IMR-90 (cell line): ENCODE data around the gene BUB1B. TPM values are rescaled to one million over a fixed set of nuclear protein-coding genes. Genes with fewer than 3 reads are reported as not detected.

Experiments
- ATAC-seq: fragments of 200-7000 bp; cut with Tn5 transposase; 2 replicates; pipeline ENCODE4 v1.9.1; 2020; ENCODE audit warnings: low read depth, mild to moderate bottlenecking, moderate library complexity
- BruUV-seq: library from RNA; stranded (reverse); fragments of 400-500 nt; replicated peaks from 2 replicates; lab custom pipeline; 2021; lab: Mats Ljungman, UMichigan
- CTCF ChIA-PET: fragments of 300-600 bp; formaldehyde crosslinking; extraction: SDS; loops from one replicate; lab custom pipeline; 2021; ENCODE audit warnings: antibody characterized with exemption; lab: Yijun Ruan, JAX
- POLR2A ChIA-PET: fragments of 300-600 bp; sonication (Branson Sonifier 250); formaldehyde crosslinking; loops from one replicate; lab custom pipeline; 2022; ENCODE audit warnings: antibody characterized with exemption; ENCODE audit not compliant: unreplicated experiment; lab: Charles Lee
- DNase-seq: peaks from one replicate; pipeline ENCODE4 v3.0.0; 2013
- H2AFZ ChIP-seq: replicated peaks from 2 replicates; pipeline ENCODE3; 2013; ENCODE audit warnings: low read length, mild to moderate bottlenecking; ENCODE audit not compliant: poor library complexity
- H2AK5ac ChIP-seq: 2 replicates; pipeline ENCODE4 v1.6.1; 2013; ENCODE audit warnings: low read depth, low read length, inconsistent platforms
- H2AK9ac ChIP-seq: replicated peaks from 2 replicates; pipeline ENCODE3; 2013; ENCODE audit warnings: mild to moderate bottlenecking, low read depth, low read length, moderate library complexity; ENCODE audit not compliant: poor library complexity
- H2BK120ac ChIP-seq: 2 replicates; pipeline ENCODE4 v1.6.1; 2013; ENCODE audit warnings: low read depth, low read length, inconsistent platforms
- H2BK15ac ChIP-seq: 3 replicates; pipeline ENCODE4 v1.6.1; 2013; ENCODE audit warnings: low read depth, low read length, inconsistent platforms
- H2BK20ac ChIP-seq: 2 replicates; pipeline ENCODE4 v1.6.1; 2013; ENCODE audit warnings: low read depth, mild to moderate bottlenecking, inconsistent platforms, low read length, moderate library complexity
- H2BK5ac ChIP-seq: 2 replicates; pipeline ENCODE4 v1.6.1; 2013; ENCODE audit warnings: mild to moderate bottlenecking, low read depth, low read length, inconsistent platforms; ENCODE audit not compliant: poor library complexity, severe bottlenecking
- H3K14ac ChIP-seq: replicated peaks from 2 replicates; pipeline ENCODE4 v1.6.1; 2013; ENCODE audit warnings: low read depth, low read length, inconsistent platforms
- H3K18ac ChIP-seq: 2 replicates; pipeline ENCODE4 v1.6.1; 2013; ENCODE audit warnings: low read depth, low read length, control low read depth
- H3K23ac ChIP-seq: 2 replicates; pipeline ENCODE4 v1.6.1; 2013; ENCODE audit warnings: low read depth, low read length, inconsistent platforms
- H3K27ac ChIP-seq: 2 replicates; pipeline ENCODE4 v1.5.1; 2013; ENCODE audit warnings: mild to moderate bottlenecking, control low read depth, low read length; ENCODE audit not compliant: insufficient read depth
- H3K27me3 ChIP-seq: 2 replicates; pipeline ENCODE4 v1.6.1; 2013; ENCODE audit warnings: low read length; ENCODE audit not compliant: control insufficient read depth, insufficient read depth
- H3K36me3 ChIP-seq: 2 replicates; pipeline ENCODE4 v1.6.1; 2013; ENCODE audit warnings: low read length, mixed read lengths; ENCODE audit not compliant: control insufficient read depth, insufficient read depth
- H3K4ac ChIP-seq: 2 replicates; pipeline ENCODE4 v1.6.1; 2013; ENCODE audit warnings: low read depth, low read length, inconsistent platforms
- H3K4me1 ChIP-seq: 2 replicates; pipeline ENCODE4 v1.6.1; 2013; ENCODE audit warnings: low read length, mixed read lengths; ENCODE audit not compliant: control insufficient read depth, insufficient read depth
- H3K4me2 ChIP-seq: 2 replicates; pipeline ENCODE4 v1.6.1; 2013; ENCODE audit warnings: low read depth, mild to moderate bottlenecking, control low read depth, low read length, moderate library complexity
- H3K4me3 ChIP-seq: 2 replicates; pipeline ENCODE4 v1.5.1; 2013; ENCODE audit warnings: low read depth, mild to moderate bottlenecking, control low read depth, low read length, moderate library complexity; ENCODE audit not compliant: insufficient read depth
- H3K56ac ChIP-seq: 2 replicates; pipeline ENCODE4 v1.6.1; 2013; ENCODE audit warnings: low read length, inconsistent platforms; ENCODE audit not compliant: insufficient read depth; ENCODE audit errors: extremely low read depth
- H3K79me1 ChIP-seq, 2 experiments: 2 replicates each; pipeline ENCODE4 v1.6.1; 2013; ENCODE audit warnings: low read length in 2 of 2, inconsistent platforms in 1 of 2, low read depth in 1 of 2
- H3K9ac ChIP-seq: 2 replicates; pipeline ENCODE4 v1.6.1; 2013; ENCODE audit warnings: low read depth, low read length, control low read depth
- H3K9me1 ChIP-seq: 2 replicates; pipeline ENCODE4 v1.6.1; 2013; ENCODE audit warnings: low read length, inconsistent platforms; ENCODE audit not compliant: insufficient read depth
- H3K9me3 ChIP-seq: 2 replicates; pipeline ENCODE4 v1.6.1; 2013; ENCODE audit warnings: low read length; ENCODE audit not compliant: control insufficient read depth, insufficient read depth
- H4K20me1 ChIP-seq: 2 replicates; pipeline ENCODE4 v1.6.1; 2013; ENCODE audit warnings: low read length, inconsistent platforms; ENCODE audit not compliant: insufficient read depth
- H4K5ac ChIP-seq: 2 replicates; pipeline ENCODE4 v1.6.1; 2013; ENCODE audit warnings: mild to moderate bottlenecking, low read depth, low read length, control low read depth
- H4K8ac ChIP-seq, 2 experiments: 2 replicates each; pipeline ENCODE4 v1.6.1; 2013; ENCODE audit warnings: low read depth in 2 of 2, low read length in 2 of 2, control low read depth in 1 of 2, inconsistent platforms in 1 of 2
- H4K91ac ChIP-seq: 2 replicates; pipeline ENCODE4 v1.6.1; 2013; ENCODE audit warnings: low read depth, low read length, inconsistent platforms; ENCODE audit not compliant: insufficient read depth
- CEBPB ChIP-seq: IDR thresholded peaks from 2 replicates; pipeline ENCODE4 v1.6.1; 2012; ENCODE audit warnings: low read depth, low read length, improper control_type of control experiment
- NFE2L2 ChIP-seq: fragments of 150-350 bp; IDR thresholded peaks from 2 replicates; pipeline ENCODE4 v1.6.1; 2016; ENCODE audit warnings: low read depth, mild to moderate bottlenecking, low read length
- WGBS, 2 experiments: methylation state at CpG; one replicate each; pipeline versions ENCODE4 v1.1.5 to v1.1.7; 2013; ENCODE audit warnings: missing lambda C conversion rate in 2 of 2; ENCODE audit not compliant: insufficient read length in 1 of 2; ENCODE audit errors: extremely low coverage in 2 of 2; 5-methylcytosine and 5-hydroxymethylcytosine counted together
- dilution Hi-C: fragments of 300-500 bp; cut with HindIII; formaldehyde crosslinking; loops from one replicate; pipeline ENCODE4 v1.14.3; 2018; ENCODE audit warnings: low sequenced_read_pairs; ENCODE audit not compliant: unreplicated experiment
- in situ Hi-C: fragments of 300-500 bp; cut with MboI; formaldehyde crosslinking; loops from 3 replicates; pipeline ENCODE4 v1.14.3; 2019; ENCODE audit warnings: low sequenced_read_pairs, inconsistent platforms, mixed read lengths
- intact Hi-C: fragments of 100-400 bp; cut with micrococcal nuclease; formaldehyde crosslinking; loops from 2 replicates; pipeline ENCODE4 v1.10.0; 2022
- polyA plus RNA-seq, 3 experiments: library from polyadenylated mRNA; depleted of rRNA; stranded (reverse); fragments of >200 nt; gene quantifications; 2 replicates each; pipeline ENCODE4 v1.2.3, GENCODE V29; 2012; ENCODE audit warnings: low replicate concordance in 1 of 3
- total RNA-seq: library from RNA; depleted of rRNA; stranded (reverse); fragments of >200 nt; gene quantifications from 2 replicates; pipeline ENCODE4 v1.2.3, GENCODE V29; 2012

Gene BUB1B
- total and polyA plus RNA-seq, 2 of the 4 experiments (the other 2 are of a cell fraction) = 15.6 to 24.7 TPM

DNA sequence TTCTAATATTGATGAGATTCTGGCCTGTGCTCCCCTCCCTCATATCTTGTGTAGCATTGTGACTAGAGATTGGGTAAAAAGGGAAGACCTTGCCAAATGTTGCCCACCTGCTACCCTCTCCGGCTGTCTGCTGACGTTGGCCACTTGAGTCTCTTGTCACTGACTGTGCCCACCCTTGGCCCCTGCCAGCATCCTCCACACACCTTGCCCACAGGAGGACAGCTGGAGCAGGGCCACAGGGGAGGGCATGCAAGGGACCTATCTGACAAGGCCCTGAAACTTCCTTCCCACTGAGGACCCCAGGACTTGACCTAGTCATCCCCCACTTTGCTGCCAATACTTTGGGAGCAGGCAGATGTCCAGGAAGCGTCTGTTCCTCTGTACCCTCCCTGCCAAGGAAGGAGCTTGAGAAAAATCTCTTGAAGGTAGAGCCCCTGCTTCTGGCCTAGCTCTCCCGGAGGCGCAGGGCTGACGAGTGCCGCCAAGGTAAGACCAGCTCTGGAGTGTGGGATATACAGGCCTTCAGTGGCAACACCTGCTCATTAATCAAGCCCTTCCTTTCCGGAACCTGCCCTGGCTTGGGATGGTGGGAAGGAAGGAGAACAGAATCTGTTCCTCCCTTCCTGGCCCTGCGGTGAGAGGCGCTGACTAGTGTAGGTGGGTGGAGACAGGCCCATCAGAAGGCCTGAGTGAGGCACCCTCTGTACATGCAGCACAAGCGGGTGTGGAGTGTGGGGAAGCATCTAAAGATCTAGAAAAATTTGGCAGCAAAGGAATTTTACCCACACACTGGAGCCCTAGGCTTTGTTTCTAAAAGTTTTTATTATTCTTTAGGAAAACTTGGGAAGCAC, 73.1 kb downstream of the BUB1B start:
- CTCF ChIA-PET = no interaction called here

More for the DNA sequence above, 73.1 kb downstream of the BUB1B start:
- Histone ChIP-seq H3K79me1 (no peaks in the 10 kb centered on the region), H3K23ac (no peak overlapping the region), H3K9me1 (0 out of 2 replicates have a peak, but pooled peaks cover 3% of the 10 kb centered on the region), H3K27me3 (no peaks in the 10 kb centered on the region; the same call in 1 of the 2 replicates), H2BK120ac (no peak overlapping the region), H4K5ac (no peak overlapping the region), H4K8ac (no peak overlapping the region), H2AK5ac (no peak overlapping the region), H2AK9ac (peak overlapping the region; percentile 60), H3K18ac (no peak overlapping the region), H2AFZ (no peak overlapping the region), H4K91ac (no peak overlapping the region), H3K36me3 (no peaks in the 10 kb centered on the region), H3K4me1 (0 out of 2 replicates have a peak, but pooled peaks cover 2% of the 10 kb centered on the region), H4K20me1 (no peaks in the 10 kb centered on the region), H2BK20ac (no peak overlapping the region), H3K56ac (no peak overlapping the region), H3K9ac (no peak overlapping the region), H3K4ac (no peak overlapping the region), H3K9me3 (no peaks in the 10 kb centered on the region), H3K14ac (no peak overlapping the region), H2BK5ac (no peak overlapping the region), H3K4me2 (no peak overlapping the region), H3K27ac (no peak overlapping the region), H2BK15ac (no peak overlapping the region), H3K4me3 (no peak overlapping the region)
- DNase-seq (no peak), ATAC-seq (no peak)
- POLR2A ChIA-PET = no interaction called here
- no CpG with 5 or more reads among the region's 11 CpGs for WGBS, 2 experiments
- intact Hi-C loops (no loop called here), dilution Hi-C loops (no loop called here), in situ Hi-C loops (no loop called here)
- TF ChIP-seq CEBPB (no peak), NFE2L2 (no peak)
- BruUV-seq = no TSS peak
